NCI-H128 (cell line): ENCODE results near the gene LAX1.
"Not testable (repeated sequence)": the region's sequence is repeated elsewhere in the genome, so short reads cannot be mapped to it uniquely, and the experiment has no call there.

Source experiments
- DNase-seq: peaks from one replicate; lab custom pipeline; 2025; ENCODE audit not compliant: unreplicated experiment; lab: John Stamatoyannopoulos, UW

LAX1 gene

DNA sequence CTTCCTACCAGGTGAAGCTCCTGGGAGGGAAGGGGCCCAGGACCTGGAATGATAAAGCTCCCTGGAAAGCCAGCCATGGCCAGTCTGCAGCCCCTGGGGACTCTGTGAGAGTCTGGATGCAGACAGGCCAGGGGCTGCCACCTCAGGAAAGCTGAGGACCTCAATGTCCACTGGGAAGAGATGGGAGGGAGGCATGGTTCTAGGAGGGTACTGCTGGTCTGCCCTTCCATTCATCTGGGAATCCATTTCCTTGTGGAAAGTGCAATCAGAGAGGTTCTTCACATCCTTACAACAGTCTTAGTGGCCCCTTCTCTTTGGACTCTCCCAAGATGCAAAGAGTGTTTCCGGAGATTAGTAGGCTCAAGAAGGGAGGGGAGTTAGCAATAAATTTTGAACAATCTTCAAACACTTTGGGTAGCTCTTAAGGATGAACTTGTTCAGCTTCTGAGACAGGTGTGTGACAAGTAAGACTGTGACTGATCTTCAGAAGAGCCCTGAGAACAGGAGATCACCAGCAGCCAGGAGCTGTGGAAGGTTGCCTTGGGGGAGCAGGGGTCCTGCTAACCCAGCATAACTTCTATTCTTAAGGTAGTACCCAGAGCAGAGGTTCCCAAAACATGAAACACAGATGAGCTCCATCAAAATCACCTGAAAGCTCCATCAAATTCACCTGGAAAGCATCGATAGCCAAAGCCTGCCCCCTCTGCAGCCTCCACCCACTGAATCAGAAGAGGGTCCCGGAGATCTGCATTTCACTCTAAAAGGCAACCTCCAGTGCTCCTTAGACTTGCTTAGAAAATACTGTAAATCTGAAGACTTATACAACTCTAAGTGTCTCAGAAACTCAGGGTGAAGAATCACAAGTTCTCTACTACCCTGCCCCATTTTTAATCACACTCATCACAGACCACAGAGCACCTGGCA, 616 bp upstream of the LAX1 start:
- DNase-seq: no peak

DNA sequence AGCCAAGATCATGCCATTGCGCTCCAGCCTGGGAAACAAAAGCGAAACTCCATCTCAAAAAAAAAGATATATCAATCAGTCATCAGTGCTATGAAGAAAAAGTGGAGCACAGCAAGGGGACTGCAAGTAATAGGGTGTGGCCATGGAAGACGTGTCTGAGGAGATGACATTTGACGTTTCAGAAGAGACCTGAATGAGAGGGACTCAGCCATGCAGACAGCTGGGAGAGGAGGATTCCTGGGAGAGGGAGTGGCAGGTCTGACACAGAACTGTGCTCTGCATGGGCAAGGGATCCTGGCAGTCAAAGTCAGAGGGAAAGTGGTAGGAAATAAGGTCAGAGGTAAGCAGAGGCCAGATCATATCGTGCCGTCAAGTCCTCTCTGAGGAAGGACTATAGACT, 3.3 kb downstream of the LAX1 start:
- DNase-seq: no peak

DNA sequence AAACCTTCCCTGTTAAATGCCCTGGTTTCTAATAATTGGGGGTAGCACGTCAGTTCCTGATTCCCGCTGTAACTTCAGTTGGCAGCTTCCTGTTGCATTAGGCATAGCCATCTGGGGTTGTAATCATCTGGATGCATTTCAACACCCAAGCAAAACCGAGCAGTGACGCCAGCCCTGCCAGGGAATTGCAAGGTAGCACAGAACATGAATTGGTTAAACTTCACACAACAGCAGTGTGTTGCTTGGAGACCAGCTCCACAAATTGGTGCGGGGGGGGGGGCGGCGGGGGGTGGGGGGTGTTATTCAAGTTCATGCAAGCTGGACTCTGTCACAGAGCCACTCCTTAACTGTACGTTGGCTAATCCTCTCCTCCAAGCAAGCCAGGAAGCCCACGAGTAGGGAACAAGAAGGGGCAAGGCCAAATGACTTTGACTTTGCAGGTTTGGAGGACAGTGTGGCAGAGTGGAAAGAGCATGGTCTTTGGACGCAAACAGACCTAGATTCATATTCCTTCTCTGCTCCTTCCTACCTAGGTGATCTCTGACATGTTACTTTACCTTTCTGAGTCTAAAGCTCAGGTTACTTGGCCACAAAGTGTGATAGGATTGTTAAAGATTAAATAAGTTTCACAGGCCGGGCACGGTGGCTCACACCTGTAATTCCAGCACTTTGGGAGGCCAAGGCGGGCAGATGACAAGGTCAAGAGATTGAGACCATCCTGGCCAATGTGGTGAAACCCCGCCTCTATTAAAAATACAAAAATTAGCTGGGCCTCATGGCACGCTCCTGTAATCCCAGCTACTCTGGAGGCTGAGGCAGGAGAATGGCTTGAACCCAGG, 4.7 kb downstream of the LAX1 start:
- DNase-seq: no peak

GRCh38 chr1:203771901-203772301, 6.9 kb downstream of the LAX1 start:
- DNase-seq: no peak

GRCh38 chr1:203772836-203773235, 7.9 kb downstream of the LAX1 start:
- no peak for DNase-seq

DNA sequence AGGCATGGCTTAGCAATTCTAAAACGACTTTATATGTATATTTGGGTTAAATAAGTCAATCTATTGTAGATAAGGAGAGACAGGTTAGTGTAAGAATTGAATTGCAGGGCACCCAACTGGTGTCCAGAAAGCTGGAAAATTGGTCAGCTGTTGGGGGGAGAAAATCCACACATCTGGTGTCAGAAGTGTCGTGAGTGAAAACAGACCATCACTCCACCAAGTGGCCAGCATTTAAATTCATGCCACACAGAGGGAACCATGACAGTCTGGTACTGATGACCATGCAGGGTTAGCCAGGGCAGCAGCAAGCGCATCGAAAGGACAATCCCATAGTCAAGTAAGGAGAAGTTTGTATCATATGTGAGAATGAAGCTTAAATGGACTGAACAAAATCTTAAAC, 11.7 kb downstream of the LAX1 start:
- no peak for DNase-seq

- DNase-seq: no peak
These were observed 12.6 kb downstream of the LAX1 start for GRCh38 chr1:203777596-203777995.

DNA sequence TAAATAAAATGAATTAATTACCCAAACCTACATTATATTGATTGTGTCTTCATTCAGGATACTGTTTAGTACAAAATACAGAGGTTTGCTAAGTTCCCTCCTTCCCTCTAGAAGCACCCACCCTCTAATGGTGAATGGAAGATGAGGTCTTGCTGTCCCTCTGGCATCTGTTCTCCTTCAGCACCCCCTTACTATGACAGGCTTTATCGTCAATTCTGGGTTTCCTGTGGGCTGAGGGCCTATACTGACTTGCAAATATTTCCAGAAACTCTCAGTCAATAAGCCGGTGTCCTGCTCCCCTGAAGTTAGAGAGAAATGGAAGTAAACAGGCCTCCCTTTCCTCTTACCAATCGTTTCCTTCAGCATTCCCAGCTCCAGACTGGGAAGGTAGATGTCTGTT, 13.2 kb downstream of the LAX1 start:
- DNase-seq: no peak

DNA sequence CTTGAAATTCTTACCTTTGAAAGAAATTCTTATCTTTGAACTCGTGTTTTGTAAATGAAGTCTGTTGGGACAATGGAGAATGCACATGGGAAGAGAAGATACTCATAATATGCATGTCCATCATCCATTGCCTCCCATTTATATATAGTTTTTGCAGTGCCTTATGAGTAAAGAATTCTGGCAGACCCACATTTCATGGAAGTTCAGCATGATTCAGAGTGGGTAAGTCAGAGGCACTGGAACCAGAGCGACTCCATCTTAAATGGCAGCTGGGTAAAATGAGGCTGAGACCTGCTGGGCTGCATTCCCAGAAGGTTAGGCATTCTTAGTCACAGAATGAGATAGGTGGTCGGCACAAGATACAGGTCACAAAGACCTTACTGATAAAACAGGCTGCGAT, 13.8 kb downstream of the LAX1 start:
- DNase-seq: no peak

- DNase-seq: no peak
These were observed 17.0 kb downstream of the LAX1 start for GRCh38 chr1:203781962-203782361.

DNA sequence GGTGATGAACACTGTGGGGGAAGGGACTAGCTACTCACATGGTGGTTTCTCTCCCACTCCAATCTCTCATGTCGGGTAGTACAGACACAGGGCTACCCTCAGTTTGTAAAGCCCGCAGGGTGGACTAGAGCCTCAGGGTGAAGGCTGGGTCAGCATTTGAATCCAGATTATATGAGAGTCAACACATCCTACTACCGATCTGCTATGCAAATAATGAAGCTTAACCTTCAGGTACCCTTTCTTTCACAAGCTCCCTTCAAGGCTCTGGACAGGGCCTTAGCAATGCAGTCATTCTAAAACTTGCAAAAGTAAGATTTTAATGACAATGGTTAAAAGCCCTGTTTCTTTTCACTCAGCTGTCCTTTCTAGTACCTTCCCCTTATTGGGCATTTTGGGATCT, 25.0 kb downstream of the LAX1 start:
- no peak for DNase-seq

DNA sequence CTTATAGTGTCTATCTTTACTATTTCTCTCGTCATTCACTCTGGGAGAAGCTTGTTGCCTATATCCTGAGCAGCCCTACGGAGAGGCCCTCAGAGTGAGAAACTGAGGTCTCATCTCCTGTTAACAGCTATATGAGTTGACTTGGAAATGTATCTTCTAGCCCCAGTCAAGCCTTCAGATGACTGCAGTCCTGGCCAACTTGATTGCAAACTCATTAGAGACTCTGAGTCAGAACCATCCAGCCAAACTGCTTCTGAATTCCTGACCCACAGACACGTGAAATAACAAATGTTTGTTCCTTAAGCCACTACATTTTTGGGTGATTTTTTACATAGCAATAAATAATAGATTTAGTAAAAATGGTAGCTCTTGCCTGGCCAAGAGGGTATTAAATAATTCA, 26.5 kb downstream of the LAX1 start:
- DNase-seq: no peak

DNA sequence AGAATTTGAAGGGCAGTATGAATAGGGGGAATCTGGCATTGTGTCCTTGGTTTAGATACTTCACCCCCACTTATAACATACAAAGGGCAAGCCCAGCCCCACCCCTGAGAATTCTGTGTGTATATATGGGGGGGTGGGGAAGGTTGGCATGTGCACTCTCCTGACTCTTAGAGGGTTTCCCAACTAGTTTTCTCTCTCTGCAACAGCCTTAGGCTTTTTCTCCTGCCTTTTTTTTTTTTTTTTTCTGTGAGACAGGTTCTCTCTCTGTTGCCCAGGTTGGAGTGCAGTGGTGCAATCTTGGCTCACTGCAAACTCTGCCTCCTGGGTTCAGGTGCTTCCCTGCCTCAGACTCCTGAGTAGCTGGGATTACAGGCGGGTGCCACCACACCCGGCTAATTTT, 27.5 kb downstream of the LAX1 start:
- DNase-seq: no peak

GRCh38 chr1:203793561-203793960, 28.6 kb downstream of the LAX1 start:
- DNase-seq: not testable (repeated sequence)

- DNase-seq: no peak
These were observed 29.9 kb downstream of the LAX1 start for GRCh38 chr1:203794764-203795440.

DNA sequence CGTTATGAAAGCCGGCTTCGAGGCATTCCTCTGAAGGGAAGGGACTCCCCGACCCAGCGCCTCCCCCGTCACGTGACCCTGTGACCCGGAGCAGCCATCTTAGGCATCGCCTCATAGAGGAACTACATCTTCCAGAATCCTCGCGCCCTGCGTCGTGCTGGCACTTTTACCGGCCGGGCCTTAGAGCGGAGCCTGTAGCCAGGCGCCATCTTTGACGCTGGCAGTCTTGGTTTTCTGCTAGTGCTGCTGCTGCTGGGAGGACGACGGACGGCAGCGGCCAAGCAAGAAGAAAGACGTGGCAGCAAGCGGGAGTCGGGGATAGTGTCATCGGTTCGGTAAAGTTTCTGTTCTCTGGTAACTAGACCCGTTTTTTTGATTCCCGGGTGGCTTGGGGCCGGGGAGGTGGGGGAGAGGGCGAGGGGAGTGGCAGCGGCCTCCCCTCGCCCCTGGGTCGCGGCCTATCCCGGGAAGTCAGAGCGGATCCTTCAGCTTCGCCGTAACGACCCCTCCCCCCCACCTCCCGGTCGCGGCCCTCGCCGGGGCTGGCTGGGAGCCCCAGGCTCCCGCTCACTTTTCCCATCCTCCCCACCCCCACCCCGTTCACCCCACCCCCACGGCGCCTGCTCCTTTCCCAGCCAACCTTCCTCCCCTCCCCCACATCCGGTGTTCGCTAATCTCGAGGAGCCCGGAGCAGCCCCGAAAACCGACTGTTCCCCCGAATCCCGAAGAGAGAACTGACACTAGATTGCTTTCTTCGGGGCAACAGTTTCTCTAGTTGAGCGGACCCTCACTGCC, 30.7 kb downstream of the LAX1 start, which contains the start of the genes ZBED6 and ZC3H11A:
Gene ZBED6 (plus strand): TSS at position 183 of the 795 bp plus-strand sequence. CDS start 1,900 bp downstream, outside the sequence.
Gene ZC3H11A (plus strand): TSS at position 183 of the 795 bp plus-strand sequence. CDS start 21,448 bp downstream, outside the sequence.
- peak; percentile 97 for DNase-seq

- no peak for DNase-seq
These were observed 31.2 kb downstream of the LAX1 start for GRCh38 chr1:203796236-203796605.

DNA sequence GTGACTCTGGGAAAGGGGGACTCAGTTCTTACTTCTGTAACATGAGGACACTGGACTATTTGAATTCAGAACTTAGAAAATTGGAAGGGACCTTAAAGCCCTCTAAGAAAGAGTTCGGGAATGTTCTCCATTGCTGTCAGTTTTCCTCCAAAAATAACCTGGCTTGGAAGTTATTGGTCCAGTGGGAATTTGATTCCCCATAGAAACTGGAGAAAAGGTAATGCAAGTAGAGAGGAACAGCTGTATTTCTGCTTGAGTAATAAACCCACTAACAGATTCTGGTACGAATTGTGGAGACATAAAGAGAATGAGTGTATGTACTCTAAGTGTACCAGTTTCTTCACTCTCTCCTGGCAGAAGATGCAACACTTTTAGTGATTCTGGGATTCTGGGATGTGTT, 32.2 kb downstream of the LAX1 start:
- DNase-seq: no peak

DNA sequence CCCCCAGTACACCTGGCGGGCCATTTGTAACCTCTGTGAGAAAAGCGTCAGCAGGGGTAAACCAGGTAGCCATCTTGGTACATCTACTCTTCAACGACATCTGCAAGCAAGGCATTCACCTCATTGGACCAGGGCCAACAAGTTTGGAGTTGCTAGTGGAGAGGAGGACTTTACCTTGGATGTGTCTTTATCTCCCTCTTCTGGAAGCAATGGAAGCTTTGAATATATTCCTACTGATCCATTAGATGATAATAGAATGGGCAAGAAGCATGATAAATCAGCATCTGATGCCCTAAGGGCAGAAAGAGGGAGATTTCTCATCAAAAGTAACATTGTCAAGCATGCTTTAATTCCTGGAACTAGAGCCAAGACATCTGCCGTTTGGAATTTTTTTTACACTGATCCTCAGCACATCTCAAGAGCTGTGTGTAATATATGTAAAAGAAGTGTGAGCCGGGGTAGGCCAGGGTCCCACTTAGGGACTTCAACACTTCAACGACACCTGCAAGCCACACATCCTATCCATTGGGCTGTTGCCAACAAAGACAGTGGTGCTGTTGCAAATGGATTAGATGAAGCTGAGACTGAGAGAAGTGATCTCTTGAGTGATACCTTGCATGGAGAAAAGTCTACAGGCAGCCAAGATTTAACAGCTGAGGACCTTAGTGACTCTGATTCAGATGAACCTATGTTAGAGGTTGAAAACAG, 33.1 kb downstream of the LAX1 start:
- DNase-seq: no peak

DNA sequence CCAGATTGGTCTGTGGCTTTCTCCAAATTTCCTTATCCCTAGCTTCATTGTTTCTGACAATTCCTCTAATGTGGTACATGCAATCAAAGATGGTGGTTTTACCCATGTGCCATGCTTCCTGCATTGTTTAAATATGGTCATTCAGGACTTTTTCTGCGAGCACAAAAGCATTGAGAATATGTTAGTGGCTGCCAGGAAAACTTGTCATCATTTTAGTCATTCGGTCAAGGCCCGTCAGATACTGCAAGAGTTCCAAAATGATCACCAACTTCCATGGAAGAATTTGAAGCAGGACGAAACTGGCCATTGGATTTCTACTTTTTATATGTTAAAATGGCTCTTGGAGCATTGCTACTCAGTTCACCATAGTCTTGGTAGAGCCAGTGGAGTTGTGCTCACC, 34.2 kb downstream of the LAX1 start:
- no peak for DNase-seq
